GM21360 (cell line): ENCODE data around the gene FBRSL1.

Experiments used
- ATAC-seq: cut with Tn5 transposase; IDR thresholded peaks from one replicate; pipeline ENCODE4 v1.9.1; 2021; ENCODE audit warnings: mild to moderate bottlenecking, moderate library complexity; ENCODE audit not compliant: unreplicated experiment

FBRSL1 gene

DNA sequence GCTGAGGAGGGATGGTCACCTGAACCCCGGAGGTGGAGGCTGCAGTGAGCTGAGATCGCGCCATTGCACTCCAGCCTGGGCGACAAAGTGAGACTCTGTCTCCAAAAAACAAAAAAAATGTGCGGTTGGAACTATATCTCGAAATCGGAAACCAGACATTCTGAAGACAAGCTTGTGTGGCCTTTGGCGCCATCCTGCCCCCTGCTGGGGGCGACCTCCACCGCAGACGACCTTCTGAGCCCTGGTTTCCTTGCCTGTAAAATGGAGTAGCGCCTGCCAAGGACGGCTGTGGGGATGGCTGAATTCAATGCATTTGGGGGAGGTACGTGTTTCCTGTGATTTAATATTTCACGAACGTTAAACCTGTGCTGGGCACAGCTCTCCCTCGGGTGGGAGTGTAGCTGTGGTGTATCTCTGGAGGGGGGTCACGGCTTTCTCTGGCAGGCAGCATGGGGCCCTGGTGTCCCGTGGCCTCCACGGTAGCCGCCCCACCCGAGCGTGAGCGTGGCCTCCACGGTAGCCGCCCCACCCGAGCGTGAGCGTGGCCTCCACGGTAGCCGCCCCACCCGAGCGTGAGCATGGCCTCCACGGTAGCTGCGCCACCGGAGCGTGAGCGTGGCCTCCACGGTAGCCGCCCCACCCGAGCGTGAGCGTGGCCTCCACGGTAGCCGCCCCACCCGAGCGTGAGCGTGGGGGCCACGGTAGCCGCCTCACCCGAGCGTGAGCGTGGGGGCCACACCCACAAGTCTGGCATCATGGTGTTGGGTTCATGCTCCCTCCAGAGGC, 65.1 kb downstream of the FBRSL1 start:
- ATAC-seq, result no peak

DNA sequence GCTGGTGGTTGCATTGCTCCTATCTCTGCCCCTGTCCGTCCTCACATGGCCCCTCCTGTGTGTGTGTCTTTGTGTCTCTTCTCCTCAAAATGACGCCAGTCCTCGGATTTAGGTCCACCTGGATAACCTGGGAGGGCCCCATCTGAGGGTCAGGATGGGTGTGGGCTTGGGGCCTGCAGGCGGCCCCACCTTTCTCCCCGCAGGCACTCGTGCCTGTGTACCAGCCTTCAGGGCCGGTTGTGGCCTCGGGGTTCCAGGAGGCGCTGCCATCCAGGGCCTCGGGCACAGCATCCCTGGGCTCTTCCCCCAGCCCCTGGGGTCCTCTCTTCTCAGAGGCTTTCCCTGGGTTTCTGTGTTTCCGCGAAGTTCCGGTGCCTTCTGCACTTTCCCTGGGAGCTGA, 65.7 kb downstream of the FBRSL1 start:
- ATAC-seq, result no peak

DNA sequence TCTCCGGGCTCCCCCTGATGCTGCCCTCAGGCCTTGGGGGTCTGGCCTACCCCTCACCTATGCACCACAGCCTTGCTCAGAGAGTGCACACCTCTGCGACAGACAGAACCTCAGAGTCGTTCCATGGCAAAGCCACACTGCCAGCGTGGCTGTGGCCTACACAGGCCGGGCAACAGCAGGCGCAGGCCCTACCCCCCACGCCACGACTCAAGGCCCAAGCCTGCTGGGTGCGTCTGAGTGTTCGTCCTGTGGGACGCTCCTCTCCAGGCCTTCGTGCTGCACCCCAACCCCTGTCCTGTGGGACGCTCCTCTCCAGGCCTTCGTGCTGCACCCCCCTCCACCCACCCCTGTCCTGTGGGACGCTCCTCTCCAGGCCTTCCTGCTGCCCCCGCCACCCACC, 66.3 kb downstream of the FBRSL1 start:
- no peak for ATAC-seq

DNA sequence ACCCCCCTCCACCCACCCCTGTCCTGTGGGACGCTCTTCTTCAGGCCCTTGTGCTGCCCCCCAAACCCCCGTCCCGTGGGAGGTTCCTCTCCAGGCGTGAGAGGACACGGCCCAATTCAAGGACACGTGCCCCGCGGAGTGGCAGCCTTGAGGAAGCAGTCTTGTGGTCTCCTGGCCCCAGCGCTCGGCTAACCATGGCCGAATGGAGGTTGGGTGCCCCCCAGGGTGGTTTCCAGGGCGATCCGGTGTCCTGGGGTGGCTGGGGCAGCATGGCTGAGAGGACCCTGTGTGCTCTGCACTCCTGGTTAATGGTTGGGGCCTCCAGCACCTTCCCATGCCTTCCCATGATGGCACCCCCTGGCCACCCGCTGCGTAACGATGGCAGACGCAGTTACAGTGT, 66.8 kb downstream of the FBRSL1 start:
- no peak for ATAC-seq

DNA sequence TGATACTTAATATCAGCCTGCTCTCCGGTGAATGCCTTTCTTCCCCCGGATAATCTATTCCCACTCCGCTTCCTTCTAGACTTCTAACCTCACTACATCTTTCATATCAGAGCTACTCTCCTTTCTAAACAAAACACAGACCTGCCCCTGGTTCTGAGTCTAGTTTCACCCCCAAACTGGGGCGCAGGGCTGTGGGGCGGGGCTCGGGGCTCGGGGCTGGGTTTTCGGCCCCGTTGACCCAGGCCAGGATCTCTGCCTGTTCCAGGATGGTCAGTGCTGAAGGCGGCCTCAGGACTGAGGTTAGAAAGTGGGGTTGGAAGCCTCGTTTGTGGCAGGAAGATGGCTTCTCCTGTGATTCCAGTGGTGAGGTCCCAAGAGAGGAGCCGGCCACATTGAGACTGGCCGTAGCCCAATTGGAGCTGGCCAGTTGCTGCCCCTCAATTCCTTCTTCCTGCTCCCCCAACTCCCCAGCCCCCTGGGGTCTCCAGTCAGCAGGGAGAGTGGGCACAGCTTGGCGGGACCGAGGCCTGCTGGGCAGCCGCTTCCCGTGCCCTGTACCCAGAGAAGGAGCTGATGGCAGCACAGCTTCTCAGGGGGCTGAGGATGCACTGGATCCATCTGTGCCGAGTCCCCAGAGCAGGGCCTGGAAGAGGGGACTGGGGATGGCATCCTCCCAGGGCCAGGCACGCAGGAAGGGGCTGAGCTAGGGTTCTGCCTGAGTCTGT, 67.5 kb downstream of the FBRSL1 start:
- no peak for ATAC-seq

DNA sequence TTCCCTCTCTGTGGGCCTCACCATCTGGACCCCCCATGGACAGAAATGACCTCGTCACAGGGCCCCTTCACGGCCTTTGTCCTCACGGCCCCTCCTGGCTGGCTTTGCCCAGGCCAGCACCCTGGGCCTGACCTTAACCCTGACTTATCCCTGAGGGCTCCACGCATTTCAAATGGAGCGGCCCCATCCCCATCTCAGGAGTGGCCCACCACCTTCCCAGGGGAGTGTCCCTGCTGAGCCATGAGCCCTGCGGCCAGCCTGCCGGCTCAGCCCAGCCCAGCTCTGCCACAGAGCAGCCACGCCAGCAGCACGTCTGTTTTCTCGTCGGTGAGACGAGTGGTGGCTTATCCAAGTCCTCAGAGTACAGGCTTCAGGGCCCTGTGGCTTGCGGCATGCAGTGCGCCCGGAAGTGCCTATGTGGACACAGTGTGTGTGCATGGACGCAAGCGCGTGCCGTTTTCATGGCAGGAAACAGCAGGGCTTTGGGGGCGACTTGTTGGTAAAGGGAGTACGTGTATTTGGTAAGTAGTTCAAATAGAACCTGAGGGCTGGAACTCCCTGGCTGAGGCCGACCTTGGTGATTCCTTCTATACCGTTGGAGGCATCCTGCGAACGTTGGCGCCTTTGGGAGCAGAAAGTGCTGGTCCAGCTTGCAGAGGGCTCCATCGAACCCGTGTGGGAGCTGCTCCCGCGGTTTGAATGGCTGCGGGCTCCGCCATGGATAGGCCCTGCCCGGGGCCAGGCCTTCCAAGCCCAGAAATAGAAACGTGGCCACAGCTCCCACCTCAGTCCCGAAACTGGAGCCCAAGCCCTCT, 68.3 kb downstream of the FBRSL1 start:
- no peak for ATAC-seq

DNA sequence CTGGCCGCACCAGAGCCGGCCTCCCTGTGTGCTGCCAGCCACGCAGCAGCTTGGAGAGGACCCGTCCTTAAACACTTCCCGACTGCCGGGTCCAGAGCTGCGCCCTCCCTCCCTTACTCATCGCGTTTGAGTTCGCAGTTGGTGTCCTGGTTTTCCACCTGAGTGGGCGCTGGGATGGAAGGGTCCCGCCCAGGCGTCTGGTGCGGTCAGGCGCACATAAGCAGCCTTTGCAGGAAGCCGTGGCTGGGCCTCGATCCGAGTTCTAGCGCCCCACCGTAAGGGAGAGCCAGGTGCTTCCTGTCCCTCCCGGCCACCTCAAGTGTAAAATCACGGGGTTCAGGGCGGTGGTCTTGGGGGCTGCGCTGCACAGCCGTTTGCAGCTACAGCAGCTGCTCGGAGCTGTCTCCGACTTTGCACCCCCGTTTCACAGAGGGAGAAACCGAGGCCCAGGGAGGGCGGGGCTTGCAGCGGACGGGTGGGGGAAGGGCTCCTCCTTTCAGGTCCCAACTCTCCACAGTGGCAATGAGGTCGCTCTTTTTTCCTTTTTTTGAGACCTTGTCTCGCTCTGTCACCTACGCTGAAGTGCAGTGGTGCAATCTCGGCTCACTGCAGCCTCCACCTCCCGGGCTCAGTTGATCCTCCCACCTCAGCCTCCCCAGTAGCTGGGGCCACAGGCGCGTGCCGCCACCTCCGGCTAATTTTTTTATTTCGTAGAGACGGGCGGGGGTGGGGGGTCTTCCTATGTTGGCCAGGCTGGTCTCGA, 69.1 kb downstream of the FBRSL1 start:
- ATAC-seq, result no peak

DNA sequence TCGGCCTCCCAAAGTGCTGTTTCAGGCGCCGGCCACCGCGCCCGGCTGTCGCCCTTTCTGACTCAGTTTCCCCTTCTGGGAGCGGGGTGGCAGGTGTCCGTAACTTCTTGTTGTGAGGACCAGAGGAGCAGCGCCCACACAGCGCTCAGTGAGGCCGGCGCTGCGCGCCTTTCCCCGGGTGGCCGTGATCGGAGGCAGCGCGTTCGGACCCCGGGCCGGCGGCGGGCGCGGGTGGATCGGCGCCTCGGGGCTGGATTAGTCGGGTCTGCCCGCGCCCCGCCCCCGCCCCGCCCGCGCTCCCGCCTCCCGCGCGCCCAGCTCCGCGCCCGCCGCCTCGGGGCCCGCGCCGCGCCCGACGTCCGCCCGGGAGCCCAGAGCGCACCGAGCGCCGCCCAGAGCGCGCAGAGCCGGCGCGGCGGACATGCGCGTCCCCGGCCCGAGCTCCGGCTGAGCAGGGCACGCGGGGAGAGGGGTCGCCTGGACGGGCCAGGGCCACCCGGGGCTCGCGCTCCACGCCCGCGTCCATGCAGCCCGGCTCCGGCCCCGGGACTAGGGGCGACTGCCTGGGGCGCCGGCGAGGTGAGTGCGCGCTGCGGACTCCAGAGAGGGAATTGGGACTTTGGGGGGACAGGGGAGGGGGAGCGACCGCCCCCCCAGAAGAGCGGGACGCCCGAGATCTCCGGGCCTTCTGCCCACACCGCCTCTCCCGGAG, 69.9 kb downstream of the FBRSL1 start:
- no peak for ATAC-seq

DNA sequence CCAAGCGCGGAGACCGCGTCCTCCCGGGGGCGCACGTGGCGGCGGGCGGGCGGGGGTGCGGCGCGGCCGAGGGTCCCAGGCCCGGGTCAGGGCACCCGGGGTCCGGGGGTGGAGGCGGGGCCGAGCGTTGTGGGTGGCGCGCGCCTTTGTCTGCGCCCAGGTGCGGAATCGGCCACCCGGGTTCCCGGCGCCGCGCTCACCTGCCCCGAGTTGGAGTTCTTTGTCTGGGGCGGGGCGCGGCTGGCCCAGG, 70.3 kb downstream of the FBRSL1 start:
- no peak for ATAC-seq

DNA sequence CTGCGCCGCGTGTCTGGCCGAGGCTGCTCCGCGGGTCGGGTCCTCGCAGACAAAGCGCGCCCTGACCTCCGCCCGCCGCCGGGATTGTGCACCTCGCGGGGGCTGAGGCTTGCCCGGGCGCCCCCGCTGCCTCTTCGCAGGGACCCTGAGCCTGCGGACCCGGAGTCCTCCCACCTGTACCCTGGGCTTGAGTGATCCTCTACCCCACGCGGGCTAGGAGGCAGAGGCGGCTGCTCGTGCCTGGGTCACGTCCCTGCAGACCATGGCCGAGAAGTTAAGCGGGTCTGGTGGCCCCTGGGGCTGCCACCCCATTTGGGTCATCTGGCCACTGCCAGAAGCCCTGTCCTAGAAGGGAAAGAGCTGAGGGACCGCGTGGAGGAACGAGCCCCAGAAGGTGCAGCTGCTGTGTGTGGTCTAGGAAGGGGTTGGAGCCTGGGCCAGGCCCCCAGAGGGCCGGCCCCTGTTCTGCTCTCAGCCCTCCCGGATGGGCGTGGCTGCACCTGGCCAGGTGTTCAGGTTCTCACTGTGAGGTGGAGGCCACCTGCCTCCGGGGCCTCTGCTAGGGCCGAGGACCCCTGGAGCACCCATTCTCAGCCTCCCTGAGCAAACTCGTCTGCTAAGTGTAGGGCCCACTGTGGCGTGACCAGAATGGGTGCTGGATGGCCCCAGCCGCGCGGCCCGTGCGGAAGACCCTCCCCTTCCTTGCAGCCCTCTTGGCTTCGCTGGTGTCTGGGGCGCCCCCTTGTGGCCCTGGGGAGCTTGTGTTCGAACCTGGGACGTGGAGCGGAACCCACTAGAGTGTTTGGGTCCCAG, 70.9 kb downstream of the FBRSL1 start:
- ATAC-seq, result no peak
